HL-60 (cell line): ENCODE results near the gene ALDH1L2.
"Not testable (repeated sequence)": the region's sequence is repeated elsewhere in the genome, so short reads cannot be mapped to it uniquely, and the experiment has no call there.

Source experiments
- DNase-seq, 2 experiments: peaks; one replicate each; pipeline ENCODE4 v3.0.0-alpha.2; 2010 to 2020; ENCODE audit warnings: low read depth in 1 of 2, low spot score in 1 of 2
- H3K27ac ChIP-seq: fragments of 250-450 bp; sonication (Bioruptor Pico); replicated peaks from 2 replicates; pipeline ENCODE4 v1.5.1; 2020; ENCODE audit warnings: mild to moderate bottlenecking, moderate library complexity
- H3K27me3 ChIP-seq: fragments of 250-450 bp; sonication (Bioruptor Pico); 2 replicates; pipeline ENCODE4 v1.5.1; 2021; ENCODE audit warnings: mild to moderate bottlenecking, moderate library complexity; ENCODE audit not compliant: insufficient read depth, poor library complexity, severe bottlenecking
- H3K4me3 ChIP-seq: replicated peaks from 2 replicates; pipeline ENCODE4 v1.5.1; 2011; ENCODE audit warnings: mild to moderate bottlenecking, control low read depth, low read length; ENCODE audit not compliant: insufficient read depth
- GABPA ChIP-seq: IDR thresholded peaks from 2 replicates; pipeline ENCODE4 v1.6.1; 2012; ENCODE audit warnings: low read depth
- POLR2AphosphoS5 ChIP-seq: IDR thresholded peaks from 2 replicates; pipeline ENCODE4 v1.6.1; 2012; ENCODE audit warnings: low read depth
- REST ChIP-seq: IDR thresholded peaks from 2 replicates; pipeline ENCODE4 v1.6.1; 2012; ENCODE audit warnings: low read depth; ENCODE audit not compliant: insufficient replicate concordance
- SPI1 ChIP-seq: IDR thresholded peaks from 2 replicates; pipeline ENCODE4 v1.6.1; 2012; ENCODE audit warnings: low read depth, mild to moderate bottlenecking, borderline replicate concordance
- TF ChIP-seq, protein P1 (sequence below): IDR thresholded peaks from one replicate; pipeline ENCODE4 v1.5.1; 2011; ENCODE audit warnings: low read length, control low read depth, inconsistent platforms; ENCODE audit not compliant: insufficient read depth

The ALDH1L2 gene

GRCh38 chr12:105099356-105099755, 15.1 kb upstream of the ALDH1L2 start:
- Histone ChIP-seq H3K27me3 (no peaks in the 10 kb centered on the region), H3K27ac (no peak overlapping the region), H3K4me3 (no peak overlapping the region)
- DNase-seq = peak in 1 of 2 experiments; percentile 29
- 0 out of 2 replicates have a peak, but pooled peaks have one; percentile 15 for TF ChIP-seq POLR2AphosphoS5
- peak; percentile 87 for TF ChIP-seq SPI1
- TF ChIP-seq GABPA = no peak
- TF ChIP-seq REST = no peak
- TF ChIP-seq, protein P1, sequence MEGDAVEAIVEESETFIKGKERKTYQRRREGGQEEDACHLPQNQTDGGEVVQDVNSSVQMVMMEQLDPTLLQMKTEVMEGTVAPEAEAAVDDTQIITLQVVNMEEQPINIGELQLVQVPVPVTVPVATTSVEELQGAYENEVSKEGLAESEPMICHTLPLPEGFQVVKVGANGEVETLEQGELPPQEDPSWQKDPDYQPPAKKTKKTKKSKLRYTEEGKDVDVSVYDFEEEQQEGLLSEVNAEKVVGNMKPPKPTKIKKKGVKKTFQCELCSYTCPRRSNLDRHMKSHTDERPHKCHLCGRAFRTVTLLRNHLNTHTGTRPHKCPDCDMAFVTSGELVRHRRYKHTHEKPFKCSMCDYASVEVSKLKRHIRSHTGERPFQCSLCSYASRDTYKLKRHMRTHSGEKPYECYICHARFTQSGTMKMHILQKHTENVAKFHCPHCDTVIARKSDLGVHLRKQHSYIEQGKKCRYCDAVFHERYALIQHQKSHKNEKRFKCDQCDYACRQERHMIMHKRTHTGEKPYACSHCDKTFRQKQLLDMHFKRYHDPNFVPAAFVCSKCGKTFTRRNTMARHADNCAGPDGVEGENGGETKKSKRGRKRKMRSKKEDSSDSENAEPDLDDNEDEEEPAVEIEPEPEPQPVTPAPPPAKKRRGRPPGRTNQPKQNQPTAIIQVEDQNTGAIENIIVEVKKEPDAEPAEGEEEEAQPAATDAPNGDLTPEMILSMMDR = no peak

DNA sequence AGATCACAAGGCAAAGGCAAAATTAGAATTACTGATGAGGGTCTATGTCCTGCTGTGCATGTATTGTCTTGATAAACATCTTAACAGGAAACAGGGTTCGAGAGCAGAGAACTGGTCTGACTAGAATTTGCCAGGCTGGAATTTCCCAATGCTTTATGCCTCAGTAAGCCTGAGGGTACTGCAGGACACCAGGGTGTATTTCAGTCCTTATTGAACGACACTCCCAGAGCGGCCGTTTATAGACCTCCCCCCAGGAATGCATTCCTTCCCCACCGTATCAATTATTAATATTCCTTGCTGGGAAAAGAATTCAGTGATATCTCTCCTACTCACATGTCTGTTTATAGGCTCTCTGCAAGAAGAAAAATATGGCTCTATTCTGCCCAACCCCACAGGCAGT, 11.1 kb upstream of the ALDH1L2 start:
- not testable (repeated sequence) for H3K4me3 ChIP-seq, H3K27ac ChIP-seq, H3K27me3 ChIP-seq, DNase-seq

DNA sequence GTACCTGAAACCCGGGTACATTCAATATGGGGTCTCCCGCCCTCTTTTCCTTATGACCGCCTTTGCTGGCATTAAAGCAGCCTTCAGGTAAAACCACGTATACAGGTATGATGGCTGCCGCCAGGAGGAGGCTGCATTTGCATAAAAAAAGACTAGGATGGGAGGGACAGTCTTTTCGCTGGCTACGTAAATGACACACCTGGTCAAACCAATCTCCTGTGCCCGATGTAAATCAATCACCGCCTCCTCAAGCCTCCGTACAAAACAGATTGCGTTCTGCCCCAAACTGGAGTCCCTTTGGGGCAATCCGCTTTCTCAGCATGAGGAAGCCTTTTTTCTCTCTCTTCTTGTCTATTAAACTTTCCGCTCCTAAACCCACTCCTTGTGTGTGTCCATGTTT, 8.1 kb upstream of the ALDH1L2 start:
- no peak for DNase-seq
- Histone ChIP-seq H3K27me3 (no peaks in the 10 kb centered on the region), H3K4me3 (no peak overlapping the region), H3K27ac (no peak overlapping the region)
- TF ChIP-seq POLR2AphosphoS5 = no peak
- TF ChIP-seq SPI1 = no peak
- TF ChIP-seq REST = no peak
- TF ChIP-seq, protein P1 = no peak
- TF ChIP-seq GABPA = no peak

DNA sequence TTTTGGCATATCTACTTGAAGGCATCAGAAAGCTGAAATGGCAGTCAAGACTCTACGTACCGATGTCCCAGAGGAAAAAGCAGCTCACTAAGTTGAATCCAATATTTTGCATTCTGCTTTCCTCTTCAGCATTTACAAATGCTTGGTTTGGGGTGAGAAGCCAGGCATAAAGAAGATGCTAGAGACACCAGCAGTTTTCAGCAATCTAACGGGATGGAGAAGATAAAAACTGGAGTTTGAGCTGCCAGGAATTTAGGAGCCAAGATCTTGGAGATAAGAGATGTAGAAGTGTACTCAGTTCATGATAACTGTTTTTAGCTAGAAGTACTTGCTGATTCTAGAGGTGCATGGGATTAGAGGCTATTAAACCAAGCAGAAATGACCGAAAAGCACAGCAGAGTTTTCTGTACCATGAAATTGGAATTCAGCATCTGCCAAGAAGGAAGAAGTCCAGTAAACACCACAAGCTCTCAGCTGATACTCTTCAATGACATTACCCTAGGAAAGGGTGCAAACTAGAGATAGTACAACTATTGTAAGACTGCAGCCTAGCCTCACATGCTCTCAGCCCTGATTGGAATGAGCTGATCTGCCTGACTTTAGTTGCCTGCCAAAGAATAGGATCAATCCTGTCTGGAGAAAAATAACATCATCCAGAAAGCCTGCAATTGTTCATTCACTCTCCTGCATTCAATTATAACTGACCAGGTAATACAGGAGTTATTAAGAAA, 7.4 kb upstream of the ALDH1L2 start:
- Histone ChIP-seq H3K27me3 (no peaks in the 10 kb centered on the region), H3K27ac (no peak overlapping the region), H3K4me3 (no peak overlapping the region)
- TF ChIP-seq POLR2AphosphoS5 = no peak
- TF ChIP-seq SPI1 = no peak
- TF ChIP-seq REST = no peak
- TF ChIP-seq, protein P1 = no peak
- no peak for TF ChIP-seq GABPA
- DNase-seq = no peak
